ENCODE results near the gene TRPV2. TPM values are rescaled to one million over a fixed set of nuclear protein-coding genes. Genes with fewer than 3 reads are reported as not detected.
A peak's percentile ranks its signal among the peaks of the same experiment; 100 is the strongest.

TRPV2 gene
- total RNA-seq, 1 experiment from 2014 or later: 1.0 TPM

- peak overlapping the region in 1 of 3 experiments; percentile 37; a peak in 1 of 7 replicates for H3K27ac Mint-ChIP-seq
- no peak overlapping the region for H3K56ac ChIP-seq (ENCODE audit: insufficient read length, low read depth, low read length)
- no CpG with 5 or more reads among the region's 4 CpGs for WGBS (ENCODE audit: extremely low coverage, insufficient read length, low lambda C conversion rate)
- no peaks in the 10 kb centered on the region for H3K4me1 ChIP-seq (ENCODE audit: insufficient read depth, low read length)
- no peaks in the 10 kb centered on the region for H3K27me3 Mint-ChIP-seq (ENCODE audit: low read depth)
- H3K27me3 ChIP-seq (ENCODE audit: insufficient read depth, low read length): no peaks in the 10 kb centered on the region
- no peak overlapping the region for H4K8ac ChIP-seq (replicated peaks; ENCODE audit: insufficient read length, low read depth, low read length)
- peaks cover 32 to 49% of the 10 kb centered on the region in 2 experiments for H3K4me1 Mint-ChIP-seq
- no peak overlapping the region for H3K4me2 ChIP-seq (ENCODE audit: insufficient read depth, insufficient read length, low read length)
- no peaks in the 10 kb centered on the region for H4K20me1 ChIP-seq (ENCODE audit: control insufficient read depth, insufficient read depth, insufficient read length)
- H3K36me3 Mint-ChIP-seq (ENCODE audit: insufficient read depth in 1 of 3, low read depth in 3 of 3): peaks cover 0 to 3% (median 0%) of the 10 kb centered on the region in 3 experiments; a peak in 1 of 7 replicates
- H3K79me2 ChIP-seq (ENCODE audit: insufficient read depth, low read length): no peaks in the 10 kb centered on the region
- H4K91ac ChIP-seq (ENCODE audit: insufficient read length, low read depth, low read length): no peak overlapping the region
- no peak overlapping the region for H3T11ph ChIP-seq (ENCODE audit: low read length)
- no peak overlapping the region for H2BK15ac ChIP-seq (ENCODE audit: low read depth, low read length)
- no peak overlapping the region for H4K5ac ChIP-seq (ENCODE audit: insufficient read length, low read depth, low read length)
- H2BK120ac ChIP-seq (ENCODE audit: low read depth, low read length, poor library complexity, severe bottlenecking): no peak overlapping the region
- no peaks in the 10 kb centered on the region for H3K23me2 ChIP-seq (ENCODE audit: insufficient read length, low read depth, low read length, poor library complexity, severe bottlenecking)
- no peak overlapping the region for H3K23ac ChIP-seq (ENCODE audit: insufficient read length, low read depth, low read length)
- TF ChIP-seq, protein P1, sequence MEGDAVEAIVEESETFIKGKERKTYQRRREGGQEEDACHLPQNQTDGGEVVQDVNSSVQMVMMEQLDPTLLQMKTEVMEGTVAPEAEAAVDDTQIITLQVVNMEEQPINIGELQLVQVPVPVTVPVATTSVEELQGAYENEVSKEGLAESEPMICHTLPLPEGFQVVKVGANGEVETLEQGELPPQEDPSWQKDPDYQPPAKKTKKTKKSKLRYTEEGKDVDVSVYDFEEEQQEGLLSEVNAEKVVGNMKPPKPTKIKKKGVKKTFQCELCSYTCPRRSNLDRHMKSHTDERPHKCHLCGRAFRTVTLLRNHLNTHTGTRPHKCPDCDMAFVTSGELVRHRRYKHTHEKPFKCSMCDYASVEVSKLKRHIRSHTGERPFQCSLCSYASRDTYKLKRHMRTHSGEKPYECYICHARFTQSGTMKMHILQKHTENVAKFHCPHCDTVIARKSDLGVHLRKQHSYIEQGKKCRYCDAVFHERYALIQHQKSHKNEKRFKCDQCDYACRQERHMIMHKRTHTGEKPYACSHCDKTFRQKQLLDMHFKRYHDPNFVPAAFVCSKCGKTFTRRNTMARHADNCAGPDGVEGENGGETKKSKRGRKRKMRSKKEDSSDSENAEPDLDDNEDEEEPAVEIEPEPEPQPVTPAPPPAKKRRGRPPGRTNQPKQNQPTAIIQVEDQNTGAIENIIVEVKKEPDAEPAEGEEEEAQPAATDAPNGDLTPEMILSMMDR (conservative IDR thresholded peaks at IDR 0.05): no peak
- no peak overlapping the region for H3K14ac ChIP-seq (ENCODE audit: insufficient read depth, low read length)
- no peak overlapping the region for H3K9ac ChIP-seq (ENCODE audit: extremely low read depth, insufficient read length, low read length)
- no peaks in the 10 kb centered on the region for H3K9me3 ChIP-seq (ENCODE audit: control insufficient read depth, low read depth, low read length)
- no peak overlapping the region for H3K27ac ChIP-seq (ENCODE audit: insufficient read length, low read depth, low read length)
- H3K4me3 Mint-ChIP-seq: no peak overlapping the region
- no peak overlapping the region for H2AFZ ChIP-seq (ENCODE audit: low read length)
- H2BK20ac ChIP-seq (ENCODE audit: low read depth, low read length, poor library complexity, severe bottlenecking): no peak overlapping the region
- H3K18ac ChIP-seq (ENCODE audit: insufficient read length, low read depth, low read length): no peak overlapping the region
- H2AK5ac ChIP-seq (ENCODE audit: insufficient read length, low read length): no peak overlapping the region
- H3K9me3 Mint-ChIP-seq: no peaks in the 10 kb centered on the region
- no peak overlapping the region for H2BK12ac ChIP-seq (ENCODE audit: insufficient read length, low read depth, low read length)
- H2BK5ac ChIP-seq (ENCODE audit: insufficient read length, low read length): no peak overlapping the region
- no peak overlapping the region for H3K4ac ChIP-seq (ENCODE audit: low read depth, low read length)
- H3K79me1 ChIP-seq (ENCODE audit: insufficient read depth, low read depth, low read length, poor library complexity, severe bottlenecking): no peaks in the 10 kb centered on the region
- no peak for DNase-seq
Measured at GRCh38 chr17:16468428-16468992, 53.1 kb downstream of the TRPV2 start.
